Left lung (tissue), 10 donors: ENCODE results near the gene RIMS1. TPM values are rescaled to one million over a fixed set of nuclear protein-coding genes. Genes with fewer than 3 reads are reported as not detected.
"Not testable (repeated sequence)": the region's sequence is repeated elsewhere in the genome, so short reads cannot be mapped to it uniquely, and the experiment has no call there.

Experiments used
- ATAC-seq: fragments of 200-7000 bp; cut with Tn5 transposase; one replicate; pipeline ENCODE4 v1.9.1; 2020; ENCODE audit warnings: moderate library complexity
- DNase-seq, 4 donors: peaks; one replicate each; pipeline ENCODE4 v3.0.0-alpha.2; 2013 to 2020
- H3K27ac ChIP-seq, 2 donors: fragments of 200-600 bp; sonication (generic) in 1 of 2; one replicate each; pipeline versions ENCODE4 v1.5.0 to v1.8.0; 2020 to 2021
- H3K27me3 ChIP-seq, 2 donors: fragments of 200-600 bp; sonication (generic) in 1 of 2; one replicate each; pipeline versions ENCODE4 v1.5.0 to v1.8.0; 2020 to 2021
- H3K36me3 ChIP-seq, 2 donors: fragments of 200-600 bp; sonication (generic) in 1 of 2; one replicate each; pipeline versions ENCODE4 v1.5.0 to v1.8.0; 2020 to 2021
- H3K4me1 ChIP-seq, 2 donors: fragments of 200-600 bp; one replicate each; pipeline ENCODE4 v1.8.0; 2021
- H3K4me3 ChIP-seq, 2 donors: fragments of 200-600 bp; sonication (generic) in 1 of 2; one replicate each; pipeline versions ENCODE4 v1.5.0 to v1.8.0; 2020 to 2021; ENCODE audit warnings: mild to moderate bottlenecking in 1 of 2
- H3K9me3 ChIP-seq, 2 donors: fragments of 200-600 bp; sonication (generic) in 1 of 2; one replicate each; pipeline versions ENCODE4 v1.5.0 to v1.8.0; 2020 to 2021
- intact Hi-C, 2 donors: fragments of 100-400 bp; cut with DNase I; formaldehyde crosslinking; loops; one replicate each; pipeline versions ENCODE4 v1.11.2 to v1.14.2; 2022
- polyA plus RNA-seq, 6 donors: library from polyadenylated mRNA; unstranded; fragments of 120-200 nt; gene quantifications; one replicate each; pipeline ENCODE4 v1.2.1, GENCODE V29; 2013; ENCODE audit not compliant: insufficient read length in 6 of 6
- total RNA-seq, 2 donors: library from RNA; stranded (reverse); fragmentation: NEBNext Ultra II Directional; extraction: Animal tissue kit (Norgen Biotek cat#: 25700); gene quantifications; one replicate each; pipeline ENCODE4 v1.2.1, GENCODE V29; 2021
- TF ChIP-seq, protein P1 (sequence below), 2 donors: fragments of 200-600 bp; sonication (generic) in 1 of 2; IDR thresholded peaks; one replicate each; pipeline versions ENCODE4 v1.5.0 to v1.8.0; 2021; ENCODE audit warnings: antibody characterized with exemption in 2 of 2
- donor health status: DM: no; HTN: yes; CAD: no.
- donor health status: DM: no; HTN: no; CAD: no.

The RIMS1 gene
- total and polyA plus RNA-seq, 8 donors = 0.50 to 2.0 (median 0.77) TPM

GRCh38 chr6:71997341-71997740 lies 111.0 kb downstream of the RIMS1 start:
- DNase-seq (peak in 2 of 4 donors; percentile 44 to 53), ATAC-seq (no peak)
- TF ChIP-seq, protein P1, sequence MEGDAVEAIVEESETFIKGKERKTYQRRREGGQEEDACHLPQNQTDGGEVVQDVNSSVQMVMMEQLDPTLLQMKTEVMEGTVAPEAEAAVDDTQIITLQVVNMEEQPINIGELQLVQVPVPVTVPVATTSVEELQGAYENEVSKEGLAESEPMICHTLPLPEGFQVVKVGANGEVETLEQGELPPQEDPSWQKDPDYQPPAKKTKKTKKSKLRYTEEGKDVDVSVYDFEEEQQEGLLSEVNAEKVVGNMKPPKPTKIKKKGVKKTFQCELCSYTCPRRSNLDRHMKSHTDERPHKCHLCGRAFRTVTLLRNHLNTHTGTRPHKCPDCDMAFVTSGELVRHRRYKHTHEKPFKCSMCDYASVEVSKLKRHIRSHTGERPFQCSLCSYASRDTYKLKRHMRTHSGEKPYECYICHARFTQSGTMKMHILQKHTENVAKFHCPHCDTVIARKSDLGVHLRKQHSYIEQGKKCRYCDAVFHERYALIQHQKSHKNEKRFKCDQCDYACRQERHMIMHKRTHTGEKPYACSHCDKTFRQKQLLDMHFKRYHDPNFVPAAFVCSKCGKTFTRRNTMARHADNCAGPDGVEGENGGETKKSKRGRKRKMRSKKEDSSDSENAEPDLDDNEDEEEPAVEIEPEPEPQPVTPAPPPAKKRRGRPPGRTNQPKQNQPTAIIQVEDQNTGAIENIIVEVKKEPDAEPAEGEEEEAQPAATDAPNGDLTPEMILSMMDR (IDR thresholded peaks at IDR 0.05) = no peak

GRCh38 chr6:72002415-72002814 lies 116.1 kb downstream of the RIMS1 start:
- no peaks in the 10 kb centered on the region for H3K4me1 ChIP-seq
- ATAC-seq = no peak
- intact Hi-C loops = no loop called here

More at GRCh38 chr6:71997341-71997740, 111.0 kb downstream of the RIMS1 start:
- no peaks in the 10 kb centered on the region for H3K36me3 ChIP-seq
- no peaks in the 10 kb centered on the region for H3K4me1 ChIP-seq
- no peak overlapping the region for H3K4me3 ChIP-seq
- no peaks in the 10 kb centered on the region for H3K27me3 ChIP-seq
- intact Hi-C loops = no loop called here
- no peak overlapping the region for H3K27ac ChIP-seq
- H3K9me3 ChIP-seq = no peaks in the 10 kb centered on the region

GRCh38 chr6:72006591-72006990 lies 120.2 kb downstream of the RIMS1 start:
- DNase-seq = peak in 1 of 4 donors; percentile 45
- ATAC-seq, H3K27me3 ChIP-seq, H3K36me3 ChIP-seq, H3K4me3 ChIP-seq, intact Hi-C loops, H3K4me1 ChIP-seq, H3K27ac ChIP-seq: not testable (repeated sequence)
- H3K9me3 ChIP-seq = peaks cover 0 to 27% of the 10 kb centered on the region in 2 donors

More at GRCh38 chr6:72002415-72002814, 116.1 kb downstream of the RIMS1 start:
- no peaks in the 10 kb centered on the region for H3K36me3 ChIP-seq
- no peak overlapping the region for H3K27ac ChIP-seq
- peaks cover 0 to 19% of the 10 kb centered on the region in 2 donors for H3K9me3 ChIP-seq
- H3K4me3 ChIP-seq = no peak overlapping the region
- no peaks in the 10 kb centered on the region for H3K27me3 ChIP-seq
- TF ChIP-seq, protein P1 (IDR thresholded peaks at IDR 0.05) = no peak
- peak in 1 of 4 donors; percentile 10 for DNase-seq

DNA sequence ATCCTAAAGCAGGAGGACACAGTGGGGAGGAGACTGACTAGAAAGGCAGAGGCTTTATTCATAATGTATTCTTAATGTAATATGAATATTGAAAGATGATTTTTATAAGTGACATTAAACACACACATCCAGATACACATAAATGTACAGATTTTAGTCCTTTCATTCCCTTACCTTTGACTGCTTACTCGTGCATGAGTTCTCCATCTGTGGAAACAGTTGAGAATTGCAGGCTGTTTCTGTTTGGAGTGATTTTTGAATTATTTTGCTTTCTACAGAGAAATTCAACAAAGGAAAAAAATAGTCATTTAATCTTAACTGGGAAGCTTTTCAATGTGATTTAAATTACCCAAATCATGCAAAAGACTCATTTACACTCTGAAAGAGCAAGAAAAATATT lies 136.5 kb downstream of the RIMS1 start:
- Histone ChIP-seq H3K27ac (no peak overlapping the region), H3K36me3 (no peaks in the 10 kb centered on the region), H3K27me3 (no peaks in the 10 kb centered on the region), H3K4me1 (no peaks in the 10 kb centered on the region), H3K9me3 (no peaks in the 10 kb centered on the region), H3K4me3 (no peak overlapping the region)
- no peak for ATAC-seq
- intact Hi-C loops = no loop called here
- TF ChIP-seq, protein P1 (IDR thresholded peaks at IDR 0.05) = no peak
- DNase-seq = no peak

DNA sequence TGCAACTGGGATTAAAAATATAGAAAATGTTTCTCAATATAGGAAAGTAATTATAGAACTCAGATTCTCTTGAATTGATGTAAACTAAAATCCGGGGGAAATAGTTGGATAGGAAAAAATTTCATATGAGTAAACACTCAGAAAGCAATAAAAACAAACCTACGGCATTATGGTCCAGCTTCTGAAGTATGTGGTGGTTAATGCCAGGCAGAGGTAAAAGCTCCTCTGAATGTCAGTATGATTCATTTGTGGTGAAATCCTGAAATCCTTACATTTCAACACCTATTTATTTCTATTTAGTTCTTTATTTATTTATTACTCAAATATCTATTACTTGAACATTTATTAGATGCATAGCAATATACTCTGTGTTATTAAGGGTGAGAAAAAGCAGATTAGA lies 145.1 kb downstream of the RIMS1 start:
- intact Hi-C loops = no loop called here
- Histone ChIP-seq H3K27ac (no peak overlapping the region), H3K9me3 (no peaks in the 10 kb centered on the region), H3K4me1 (no peaks in the 10 kb centered on the region), H3K36me3 (no peaks in the 10 kb centered on the region), H3K27me3 (no peaks in the 10 kb centered on the region), H3K4me3 (no peak overlapping the region)
- DNase-seq (no peak), ATAC-seq (peak; percentile 16)
- TF ChIP-seq, protein P1 (IDR thresholded peaks at IDR 0.05) = no peak

- TF ChIP-seq, protein P1 (IDR thresholded peaks at IDR 0.05) = no peak
- Histone ChIP-seq H3K4me1 (no peaks in the 10 kb centered on the region), H3K27ac (no peak overlapping the region), H3K27me3 (no peaks in the 10 kb centered on the region), H3K9me3 (no peaks in the 10 kb centered on the region), H3K4me3 (no peak overlapping the region), H3K36me3 (no peaks in the 10 kb centered on the region)
- intact Hi-C loops = no loop called here
- peak; percentile 63 for ATAC-seq
- no peak for DNase-seq
These were observed 145.7 kb downstream of the RIMS1 start for GRCh38 chr6:72032086-72032485.
